Erythroblast (primary cell): ENCODE results near the gene SLC18B1.
A peak's percentile ranks its signal among the peaks of the same experiment; 100 is the strongest.

Experiments
- DNase-seq, 2 experiments: peaks; one replicate each; lab custom pipeline; 2025; lab: John Stamatoyannopoulos, UW
- GATA1 ChIP-seq: IDR thresholded peaks from 2 replicates; pipeline ENCODE4 v1.6.1; 2011; ENCODE audit warnings: low read depth, mild to moderate bottlenecking, control low read depth, low read length, moderate library complexity
- POLR2A ChIP-seq: IDR thresholded peaks from 2 replicates; pipeline ENCODE4 v1.6.1; 2011; ENCODE audit warnings: mild to moderate bottlenecking, low read length

The SLC18B1 gene

DNA sequence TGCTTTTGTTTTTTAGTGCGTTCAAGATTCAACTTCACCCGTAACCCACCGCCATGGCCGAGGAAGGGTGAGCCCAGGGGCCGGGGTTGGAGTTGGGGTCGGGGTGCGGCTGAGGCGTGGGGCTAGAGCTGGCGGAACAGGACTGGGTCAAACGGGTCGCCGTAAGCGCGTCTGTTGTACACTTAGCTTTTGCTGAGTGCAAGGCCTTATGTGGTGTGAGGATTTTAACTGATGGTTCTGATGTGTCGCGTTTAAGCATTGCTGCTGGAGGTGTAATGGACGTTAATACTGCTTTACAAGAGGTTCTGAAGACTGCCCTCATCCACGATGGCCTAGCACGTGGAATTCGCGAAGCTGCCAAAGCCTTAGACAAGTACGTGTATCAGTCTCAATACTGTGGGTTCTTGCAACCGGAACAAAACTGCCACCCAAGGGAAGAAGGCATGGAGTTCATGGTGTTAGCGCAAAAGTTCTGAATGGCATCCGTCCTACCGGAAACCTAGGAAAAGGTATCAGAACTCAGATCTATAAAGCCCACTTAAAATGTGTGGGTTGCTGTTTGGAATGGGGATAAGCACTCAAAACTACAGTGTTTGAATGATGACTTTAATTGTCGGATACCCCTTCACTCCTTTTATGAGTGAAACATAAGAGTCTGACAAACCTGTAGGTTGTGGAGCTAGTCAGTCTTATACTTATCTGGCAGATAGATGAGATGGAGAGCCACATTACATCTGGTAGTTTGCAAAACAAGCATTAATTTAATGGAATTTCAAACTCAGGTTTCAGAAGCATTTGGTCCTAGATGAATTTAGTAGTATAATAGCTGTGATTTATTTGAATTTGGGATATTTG is 16.5 kb upstream of the SLC18B1 start:
- DNase-seq: no peak
- TF ChIP-seq POLR2A (peak; percentile 88), GATA1 (no peak)

DNA sequence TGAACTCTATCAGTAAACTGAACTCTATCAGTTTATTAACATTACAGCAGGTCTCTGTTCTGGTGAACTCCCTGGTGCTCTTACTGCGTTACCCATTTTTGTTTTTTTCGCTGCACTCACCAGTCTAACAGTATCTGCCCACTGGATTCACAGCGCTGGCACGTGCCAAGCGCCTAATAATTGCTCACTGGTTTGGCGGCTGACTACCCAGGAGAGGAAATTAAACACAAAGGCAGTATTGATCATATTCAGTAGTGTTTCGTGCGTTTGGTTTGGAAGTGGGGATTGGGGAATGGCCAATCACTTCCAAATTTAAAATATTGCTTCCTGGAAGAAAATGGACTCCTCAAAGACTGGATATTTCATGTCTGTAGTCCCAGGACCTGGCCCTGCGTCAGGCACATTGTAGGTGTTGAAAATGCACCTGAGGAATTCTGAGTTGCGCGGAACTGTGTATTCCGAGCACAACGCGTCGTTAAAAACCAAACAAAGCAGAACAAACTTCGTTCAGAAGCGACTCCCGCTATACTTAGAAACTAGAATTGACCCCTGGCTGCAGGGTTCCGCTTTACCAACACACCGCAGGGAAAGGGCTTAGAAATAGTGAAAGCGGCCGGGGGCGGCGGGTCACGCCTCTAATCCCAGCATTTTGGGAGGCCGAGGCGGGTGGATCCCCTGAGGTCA is 14.9 kb upstream of the SLC18B1 start:
- DNase-seq: peak; percentile 71 to 76

DNA sequence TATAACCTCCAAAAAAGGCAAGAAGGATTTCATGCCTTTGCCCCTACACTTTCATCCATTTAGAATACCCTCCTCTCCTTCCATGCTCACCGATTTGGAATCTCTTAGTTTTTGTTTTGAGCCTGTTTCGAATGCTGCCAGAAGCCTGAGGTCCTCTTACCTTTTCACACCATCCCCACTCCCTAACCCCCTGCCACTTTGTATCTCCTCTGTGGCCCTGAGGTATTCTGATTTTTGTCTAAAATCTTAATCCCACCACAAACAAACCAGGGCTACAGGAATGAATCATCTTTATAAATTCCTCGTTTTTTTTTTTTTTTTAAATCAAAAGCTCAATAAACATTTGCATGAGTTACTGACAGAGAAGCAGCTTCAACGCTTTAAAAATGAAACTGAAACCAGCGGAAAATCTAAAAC is 14.3 kb upstream of the SLC18B1 start:
- DNase-seq: no peak

More for the DNA sequence above, 14.9 kb upstream of the SLC18B1 start:
- TF ChIP-seq POLR2A (no peak), GATA1 (no peak)

DNA sequence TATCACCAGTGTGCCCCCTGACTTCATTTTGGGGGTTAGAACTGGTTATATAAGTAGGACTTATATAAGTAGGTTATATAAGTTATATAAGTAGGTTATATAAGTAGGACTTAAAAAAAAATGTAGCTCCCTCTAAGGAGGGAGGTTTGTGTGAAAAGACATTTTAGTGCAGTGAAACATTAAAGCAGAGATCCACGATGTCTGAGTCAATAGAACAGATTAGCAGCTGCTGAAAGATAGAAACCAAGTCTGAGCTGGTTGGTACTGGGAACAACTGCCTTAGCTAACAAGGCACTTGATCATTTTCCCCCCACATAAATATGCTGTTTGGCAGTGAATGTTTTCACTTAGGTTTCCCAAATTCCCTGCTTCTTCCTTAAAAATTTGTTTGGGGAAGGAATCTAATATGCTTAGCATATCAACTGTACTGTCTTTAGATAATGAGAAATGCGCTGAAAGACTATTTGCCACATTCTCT is 13.9 kb upstream of the SLC18B1 start:
- DNase-seq: peak; percentile 66
- TF ChIP-seq POLR2A (no peak), GATA1 (no peak)

More for the DNA sequence above, 14.3 kb upstream of the SLC18B1 start:
- no peak for TF ChIP-seq GATA1
- no peak for TF ChIP-seq POLR2A

DNA sequence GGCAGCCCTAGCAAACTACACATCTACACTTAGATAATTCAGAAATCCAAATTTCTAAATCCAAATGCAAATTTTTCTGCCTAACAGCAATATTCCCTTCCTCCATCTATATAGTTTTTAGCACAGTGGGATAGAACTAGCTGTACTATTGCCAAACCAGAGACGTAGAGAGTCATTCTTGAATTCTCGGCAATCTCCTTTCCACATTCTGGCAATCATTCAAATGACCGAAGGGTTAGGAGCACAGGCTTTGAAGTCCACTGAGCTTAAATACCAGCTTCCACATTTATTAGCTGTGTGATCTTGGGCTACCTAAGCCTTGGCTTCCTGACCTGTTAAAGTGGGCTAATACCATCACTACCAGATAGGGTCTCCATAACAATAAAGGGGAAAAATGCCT is 12.8 kb upstream of the SLC18B1 start:
- TF ChIP-seq POLR2A (no peak), GATA1 (no peak)

DNA sequence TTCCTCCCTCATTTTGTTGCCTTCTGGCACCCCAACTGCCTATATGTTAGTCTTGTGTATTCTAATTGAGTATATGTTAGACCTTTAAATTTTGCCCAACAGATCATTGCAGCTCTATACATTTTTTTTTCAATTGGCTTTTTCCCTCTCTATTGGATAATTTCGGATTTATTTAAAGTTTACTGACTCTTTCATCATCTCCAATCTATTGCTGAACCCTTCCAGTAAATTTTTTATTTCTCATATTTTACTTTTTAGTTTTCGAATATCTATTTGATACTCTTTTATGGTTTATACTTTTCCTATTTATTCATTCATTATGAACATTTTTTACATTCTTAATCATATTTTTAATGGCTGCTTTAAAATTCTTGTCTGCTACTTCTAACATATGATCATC is 7.1 kb upstream of the SLC18B1 start:
- no peak for TF ChIP-seq POLR2A
- no peak for TF ChIP-seq GATA1
- no peak for DNase-seq

More for the DNA sequence above, 12.8 kb upstream of the SLC18B1 start:
- no peak for DNase-seq

DNA sequence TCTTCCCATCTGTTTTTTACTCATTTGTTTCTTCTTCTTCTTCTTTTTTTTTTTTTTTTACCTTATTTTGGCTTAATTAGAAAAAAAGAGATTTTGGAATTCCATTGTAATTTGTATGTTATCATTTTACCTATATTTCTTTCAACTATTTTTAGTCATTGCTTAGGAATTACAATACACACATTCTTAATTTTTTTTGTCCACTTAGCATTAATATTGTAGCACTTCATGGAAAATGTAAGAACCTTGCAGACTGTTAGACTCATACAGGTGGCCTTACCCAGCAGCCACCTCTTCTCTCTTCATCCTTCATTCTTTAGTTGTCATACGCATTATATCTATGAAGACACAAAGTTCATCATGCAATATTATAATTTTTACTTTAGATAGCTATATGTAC is 5.8 kb upstream of the SLC18B1 start:
- TF ChIP-seq GATA1: no peak
- no peak for TF ChIP-seq POLR2A
- DNase-seq: no peak

DNA sequence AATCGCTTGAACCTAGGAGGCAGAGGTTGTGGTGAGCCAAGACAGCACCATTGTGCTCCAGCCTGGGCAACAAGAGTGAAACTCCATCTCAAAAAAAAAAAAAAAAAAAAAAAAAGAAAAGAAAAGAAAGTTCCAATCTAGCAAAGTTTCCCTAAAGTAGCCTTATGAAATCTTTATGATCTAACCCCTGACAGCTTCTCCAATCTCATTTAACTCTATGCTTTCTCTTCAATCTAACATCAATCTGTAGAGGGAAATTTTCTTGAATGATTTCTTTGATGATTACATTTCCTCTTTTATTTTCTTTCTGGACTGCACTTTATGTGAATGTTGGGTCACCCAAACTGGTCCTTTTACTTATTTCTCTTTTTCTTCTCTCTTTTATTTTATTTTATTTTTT is 2.2 kb upstream of the SLC18B1 start:
- DNase-seq: no peak
- no peak for TF ChIP-seq POLR2A
- no peak for TF ChIP-seq GATA1

DNA sequence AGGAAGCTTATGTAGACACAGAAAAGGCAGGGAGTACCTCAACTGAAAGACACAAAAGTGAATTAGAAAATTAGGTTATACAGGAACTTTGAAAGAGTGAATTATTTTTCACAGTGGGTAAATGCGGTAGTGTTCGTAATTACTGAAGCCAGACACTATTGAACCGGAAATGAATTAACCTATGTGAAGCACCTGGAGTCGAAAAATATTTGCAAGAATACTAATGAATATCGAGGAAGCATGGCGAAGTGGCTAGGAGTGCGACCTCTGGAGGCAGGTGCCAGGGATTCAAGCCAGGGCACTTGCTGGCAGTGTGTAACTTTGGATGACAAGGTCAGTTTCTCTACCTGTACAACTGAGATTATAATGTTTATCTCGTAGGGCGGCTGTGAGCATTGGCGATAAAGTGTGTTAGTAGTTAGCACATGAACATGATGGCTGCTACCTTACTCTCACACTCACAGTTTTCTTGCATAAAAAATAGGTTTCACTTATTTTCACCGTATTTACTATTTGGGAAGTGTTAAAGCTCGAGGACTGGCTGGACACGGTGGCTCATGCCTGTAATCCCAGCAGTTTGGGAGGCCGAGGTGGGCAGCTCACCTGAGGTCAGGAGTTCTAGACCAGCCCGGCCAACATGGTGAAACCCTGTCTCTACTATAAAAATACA is 567 bp upstream of the SLC18B1 start:
- peak; percentile 94 to 95 for DNase-seq
- TF ChIP-seq GATA1: peak; percentile 29
- TF ChIP-seq POLR2A: no peak

DNA sequence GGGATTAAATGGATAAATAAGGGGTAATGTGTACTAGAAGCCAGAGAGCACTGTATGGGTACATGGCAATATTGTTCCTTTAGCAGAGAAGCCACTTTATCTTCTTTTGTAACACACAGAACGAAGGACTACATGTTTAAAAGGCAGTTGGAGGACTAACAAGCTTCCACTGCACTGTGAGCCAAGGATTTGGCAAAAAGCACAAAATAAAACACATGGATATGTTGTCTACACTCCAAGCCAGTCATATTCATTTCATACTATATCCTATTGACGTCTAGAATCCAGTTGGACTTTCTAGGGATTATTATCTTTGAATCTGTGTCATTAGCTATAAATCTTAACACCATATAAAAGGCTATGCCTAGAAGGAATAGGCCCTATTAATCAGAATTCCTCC is 3.0 kb downstream of the SLC18B1 start:
- no peak for TF ChIP-seq POLR2A
- no peak for TF ChIP-seq GATA1
- no peak for DNase-seq

DNA sequence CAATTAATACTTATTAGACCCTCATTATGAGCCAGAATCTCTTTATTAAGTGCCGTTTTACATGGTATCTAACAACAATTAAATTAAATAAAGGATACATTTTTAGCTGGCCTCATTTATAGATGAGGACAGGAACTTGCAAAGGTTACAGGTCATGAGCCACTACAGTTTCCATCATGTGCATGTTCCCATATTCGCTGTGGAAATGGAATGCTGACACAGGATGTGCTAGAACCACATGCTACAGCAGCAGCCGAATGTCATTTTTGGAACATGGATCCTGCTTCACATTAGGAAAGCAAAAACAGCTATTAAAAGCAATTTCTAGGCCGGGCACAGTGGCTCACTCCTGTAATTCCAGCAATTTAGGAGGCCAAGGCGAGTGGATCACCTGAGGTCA is 5.9 kb downstream of the SLC18B1 start:
- TF ChIP-seq GATA1 (no peak), POLR2A (no peak)
- no peak for DNase-seq

DNA sequence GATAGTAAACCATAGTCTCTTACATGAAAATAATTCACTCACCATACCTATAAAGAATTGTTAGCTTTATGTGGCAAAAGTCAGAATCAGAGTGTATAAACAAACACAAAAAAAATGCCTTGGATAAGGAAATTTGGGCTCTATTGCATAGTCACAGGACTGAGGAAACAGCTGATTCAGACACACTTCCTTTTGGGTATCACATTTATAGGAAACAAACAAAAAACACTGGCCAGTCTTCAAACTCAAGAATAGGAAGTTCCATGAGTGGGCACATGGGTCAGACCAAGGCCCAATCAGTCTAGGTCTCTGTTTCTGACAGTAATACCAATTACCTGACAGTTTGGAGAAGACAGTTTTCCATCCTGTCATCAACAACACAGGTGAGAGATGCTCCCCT is 8.0 kb downstream of the SLC18B1 start:
- no peak for DNase-seq

DNA sequence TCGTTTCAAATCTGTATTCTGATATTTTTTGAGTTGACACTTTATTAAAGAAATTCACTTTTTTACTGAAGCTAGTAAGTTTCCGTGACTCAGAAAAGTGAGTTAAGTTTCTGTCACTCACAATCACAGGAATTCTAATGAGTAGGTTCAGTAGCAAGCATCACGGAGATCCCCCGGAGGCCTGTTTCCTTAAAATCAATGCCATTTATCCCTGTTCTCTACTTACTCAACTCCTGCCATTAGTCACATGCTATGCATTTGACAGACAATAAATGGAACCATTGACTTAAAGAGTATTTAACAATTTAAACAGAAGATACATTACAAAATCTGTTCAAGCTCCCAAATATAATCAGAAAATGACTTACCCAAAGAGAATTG is 9.1 kb downstream of the SLC18B1 start:
- no peak for DNase-seq
- TF ChIP-seq GATA1: no peak

More for the DNA sequence above, 8.0 kb downstream of the SLC18B1 start:
- no peak for TF ChIP-seq GATA1

DNA sequence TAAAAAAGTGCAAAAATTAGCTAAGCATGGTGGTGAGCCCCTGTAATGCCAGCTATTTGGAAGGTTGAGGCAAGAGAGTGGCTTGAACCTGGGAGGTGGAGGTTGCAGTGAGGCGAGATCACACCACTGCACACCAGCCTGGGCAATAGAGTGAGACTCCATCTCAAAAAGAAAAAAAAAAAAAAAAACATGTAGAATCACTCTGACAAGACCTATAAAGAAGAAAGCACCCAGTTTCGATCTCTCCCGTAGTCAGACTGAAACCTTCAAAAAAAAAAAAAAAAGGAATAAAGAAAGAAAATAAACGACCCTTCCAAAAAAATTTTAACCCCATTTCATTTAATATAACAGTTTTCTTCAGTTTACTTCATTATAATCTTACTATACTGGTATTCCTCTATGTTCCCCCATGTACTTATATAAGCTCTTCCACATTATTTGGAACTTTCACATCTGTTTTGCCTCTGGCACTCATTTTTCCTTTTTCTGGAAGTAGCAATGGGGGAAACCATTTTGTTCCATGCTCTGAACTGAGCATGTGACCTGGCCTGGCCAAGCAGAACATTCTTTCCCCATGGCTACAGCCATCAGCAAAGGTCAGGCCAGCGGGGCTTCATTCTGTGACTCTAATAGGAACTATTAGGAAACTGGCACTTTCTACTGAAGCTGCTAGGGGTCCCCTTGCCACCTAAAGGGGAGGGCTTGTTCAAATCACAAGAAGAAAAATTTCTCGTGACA is 9.6 kb downstream of the SLC18B1 start:
- TF ChIP-seq POLR2A: no peak
- no peak for TF ChIP-seq GATA1
- no peak for DNase-seq
